H1 (cell line): ENCODE measurements around the gene GRIA1. TPM values are rescaled to one million over a fixed set of nuclear protein-coding genes. Genes with fewer than 3 reads are reported as not detected.

Source experiments
- CTCF ChIA-PET: fragments of 300-600 bp; sonication (Branson Sonifier 250); formaldehyde crosslinking; loops from one replicate; lab custom pipeline; 2021; ENCODE audit not compliant: partially characterized antibody; lab: Charles Lee
- POLR2A ChIA-PET: fragments of 300-600 bp; sonication (Branson Sonifier 250); formaldehyde crosslinking; loops from one replicate; lab custom pipeline; 2021; ENCODE audit warnings: inconsistent platforms; ENCODE audit not compliant: partially characterized antibody; lab: Charles Lee
- DNase-seq, 2 experiments: peaks; one replicate each; pipeline versions ENCODE4 v3.0.0 to v3.0.0-alpha.2; 2010 to 2022; ENCODE audit warnings: low spot score in 2 of 2, low read depth in 1 of 2, mixed read lengths in 1 of 2
- FAIRE-seq: peaks from 2 replicates; lab custom pipeline; 2011; peaks lifted over from hg19 to GRCh38; lab: Jason Lieb, UNC
- H2AFZ ChIP-seq: 2 replicates; pipeline ENCODE4 v1.8.1; 2012; ENCODE audit warnings: low read length, inconsistent platforms
- H2AK5ac ChIP-seq: 2 replicates; pipeline ENCODE4 v1.6.1; 2013; ENCODE audit warnings: low read depth, low read length
- H2BK120ac ChIP-seq: replicated peaks from 2 replicates; pipeline ENCODE3; 2013; ENCODE audit warnings: low read depth, low read length, inconsistent platforms
- H2BK12ac ChIP-seq: 2 replicates; pipeline ENCODE4 v1.6.1; 2013; ENCODE audit warnings: low read depth, low read length
- H2BK15ac ChIP-seq: 2 replicates; pipeline ENCODE4 v1.6.1; 2013; ENCODE audit warnings: low read length
- H2BK20ac ChIP-seq: 2 replicates; pipeline ENCODE4 v1.6.1; 2013; ENCODE audit warnings: low read length
- H2BK5ac ChIP-seq: 2 replicates; pipeline ENCODE4 v1.6.1; 2013; ENCODE audit warnings: low read depth, low read length
- H3K14ac ChIP-seq: 2 replicates; pipeline ENCODE4 v1.6.1; 2013; ENCODE audit warnings: inconsistent platforms; ENCODE audit not compliant: insufficient read length
- H3K18ac ChIP-seq: 2 replicates; pipeline ENCODE4 v1.6.1; 2013; ENCODE audit warnings: low read length; ENCODE audit errors: extremely low read depth
- H3K23ac ChIP-seq: 2 replicates; pipeline ENCODE4 v1.6.1; 2013; ENCODE audit warnings: inconsistent platforms; ENCODE audit not compliant: insufficient read length
- H3K23me2 ChIP-seq: 2 replicates; pipeline ENCODE4 v1.6.1; 2013; ENCODE audit warnings: low read depth, low read length
- H3K27ac ChIP-seq: 2 replicates; pipeline ENCODE4 v1.6.1; 2011; ENCODE audit warnings: low read depth, low read length, inconsistent platforms
- H3K27me3 ChIP-seq, 4 experiments: replicated peaks in 1 of 4; 1 replicate in 1 of 4; 2 replicates in 3 of 4; pipeline versions ENCODE4 v1.6.1 to v1.8.1; 2011 to 2013; ENCODE audit warnings: low read length in 3 of 4, mild to moderate bottlenecking in 3 of 4, inconsistent platforms in 2 of 4, mixed read lengths in 2 of 4, moderate library complexity in 1 of 4; ENCODE audit not compliant: control insufficient read depth in 3 of 4, insufficient read depth in 3 of 4; ENCODE audit errors: extremely low read depth in 1 of 4
- H3K36me3 ChIP-seq, 4 experiments: 2 replicates each; pipeline versions ENCODE4 v1.6.1 to v1.8.1; 2011 to 2013; ENCODE audit warnings: mild to moderate bottlenecking in 4 of 4, low read length in 3 of 4, moderate library complexity in 2 of 4, control low read depth in 1 of 4, inconsistent platforms in 1 of 4; ENCODE audit not compliant: insufficient read depth in 4 of 4, control insufficient read depth in 2 of 4
- H3K4ac ChIP-seq: replicated peaks from 2 replicates; pipeline ENCODE3; 2013; ENCODE audit warnings: low read length, low read depth, mixed read lengths, inconsistent platforms; ENCODE audit not compliant: insufficient read length
- H3K4me1 ChIP-seq, 4 experiments: replicated peaks in 1 of 4; 1 replicate in 1 of 4; 2 replicates in 3 of 4; pipeline versions ENCODE4 v1.6.1 to v1.8.1; 2011 to 2013; ENCODE audit warnings: low read length in 3 of 4, inconsistent platforms in 2 of 4, mixed read lengths in 1 of 4; ENCODE audit not compliant: insufficient read depth in 4 of 4, control insufficient read depth in 3 of 4
- H3K4me2 ChIP-seq, 2 experiments: 2 replicates each; pipeline versions ENCODE4 v1.6.1 to v1.8.1; 2011 to 2013; ENCODE audit warnings: low read depth in 2 of 2, low read length in 2 of 2, control low read depth in 1 of 2, inconsistent platforms in 1 of 2, mild to moderate bottlenecking in 1 of 2; ENCODE audit not compliant: insufficient read depth in 1 of 2
- H3K4me3 ChIP-seq, 4 experiments: fragments of 200-600, 300-600 bp in 1 of 4; sonication (generic), shearing (Covaris generic), sonication (Bioruptor Twin) in 1 of 4; 2 replicates each; pipeline versions ENCODE4 v1.5.1 to v1.8.1; 2011 to 2016; ENCODE audit warnings: low read length in 4 of 4, low read depth in 3 of 4, control low read depth in 2 of 4, inconsistent platforms in 2 of 4, mild to moderate bottlenecking in 2 of 4, mixed read lengths in 1 of 4, moderate library complexity in 1 of 4; ENCODE audit not compliant: insufficient read depth in 2 of 4; ENCODE audit errors: extremely low read depth in 1 of 4
- H3K56ac ChIP-seq: replicated peaks from 2 replicates; pipeline ENCODE3; 2013; ENCODE audit warnings: low read depth, mild to moderate bottlenecking, mixed read lengths, low read length, inconsistent platforms; ENCODE audit not compliant: insufficient read length
- H3K79me1 ChIP-seq: 2 replicates; pipeline ENCODE4 v1.6.1; 2013; ENCODE audit warnings: low read depth, low read length, control low read depth
- H3K79me2 ChIP-seq, 2 experiments: 2 replicates each; pipeline versions ENCODE4 v1.6.1 to v1.8.1; 2012 to 2013; ENCODE audit warnings: low read length in 2 of 2, mild to moderate bottlenecking in 2 of 2, inconsistent platforms in 1 of 2; ENCODE audit not compliant: insufficient read depth in 2 of 2, control insufficient read depth in 1 of 2
- H3K9ac ChIP-seq, 4 experiments: replicated peaks in 1 of 4; 1 replicate in 1 of 4; 2 replicates in 3 of 4; pipeline versions ENCODE4 v1.6.1 to v1.8.1; 2011 to 2013; ENCODE audit warnings: low read depth in 3 of 4, low read length in 3 of 4, control low read depth in 2 of 4, mild to moderate bottlenecking in 2 of 4, moderate library complexity in 2 of 4, inconsistent platforms in 1 of 4; ENCODE audit errors: extremely low read depth in 1 of 4
- H3K9me3 ChIP-seq, 2 experiments: 2 replicates each; pipeline versions ENCODE4 v1.6.1 to v1.8.1; 2012 to 2013; ENCODE audit warnings: mild to moderate bottlenecking in 2 of 2, moderate library complexity in 2 of 2, control low read depth in 1 of 2, inconsistent platforms in 1 of 2, low read depth in 1 of 2, low read length in 1 of 2, mixed read lengths in 1 of 2; ENCODE audit not compliant: insufficient read depth in 2 of 2
- H4K20me1 ChIP-seq, 2 experiments: replicated peaks in 1 of 2; 2 replicates each; pipeline versions ENCODE3 to v1.8.1; 2011 to 2013; ENCODE audit warnings: inconsistent platforms in 2 of 2, low read length in 2 of 2, mild to moderate bottlenecking in 1 of 2; ENCODE audit not compliant: insufficient read depth in 2 of 2, control insufficient read depth in 1 of 2
- H4K5ac ChIP-seq: 2 replicates; pipeline ENCODE4 v1.6.1; 2013; ENCODE audit warnings: low read length, low read depth, mixed read lengths, inconsistent platforms; ENCODE audit not compliant: insufficient read length
- H4K8ac ChIP-seq: 2 replicates; pipeline ENCODE4 v1.8.0; 2013; ENCODE audit warnings: mild to moderate bottlenecking, moderate library complexity, low read length, inconsistent platforms; ENCODE audit not compliant: insufficient read depth; ENCODE audit errors: extremely low read depth
- H4K91ac ChIP-seq: replicated peaks from 2 replicates; pipeline ENCODE3; 2013; ENCODE audit warnings: low read length, mixed read lengths, inconsistent platforms; ENCODE audit not compliant: insufficient read length
- BCL11A ChIP-seq, 2 experiments: IDR thresholded peaks; one replicate each; pipeline ENCODE4 v1.6.1; 2011; ENCODE audit warnings: low read depth in 2 of 2, low read length in 2 of 2, mild to moderate bottlenecking in 2 of 2
- CREB1 ChIP-seq: IDR thresholded peaks from 2 replicates; pipeline ENCODE4 v1.6.1; 2012; ENCODE audit warnings: inconsistent platforms
- EP300 ChIP-seq, 2 experiments: IDR thresholded peaks; 1 replicate in 1 of 2; 2 replicates in 1 of 2; pipeline ENCODE4 v1.6.1; 2011 to 2012; ENCODE audit warnings: low read depth in 2 of 2, low read length in 2 of 2, mild to moderate bottlenecking in 2 of 2, borderline replicate concordance in 1 of 2, inconsistent platforms in 1 of 2, moderate library complexity in 1 of 2
- EZH2 ChIP-seq: fragments of 200-600 bp; sonication (generic); IDR thresholded peaks from 2 replicates; pipeline ENCODE4 v1.7.1; 2012; ENCODE audit warnings: low read depth, mild to moderate bottlenecking, moderate library complexity, low read length, inconsistent platforms; ENCODE audit not compliant: severe bottlenecking
- MAFK ChIP-seq: IDR thresholded peaks from 2 replicates; pipeline ENCODE4 v1.6.1; 2012; ENCODE audit warnings: low read depth, mild to moderate bottlenecking, improper control_type of control experiment, low read length
- POLR2AphosphoS5 ChIP-seq: IDR thresholded peaks from 2 replicates; pipeline ENCODE4 v1.6.1; 2011; ENCODE audit warnings: low read depth, low read length
- SP2 ChIP-seq: IDR thresholded peaks from 2 replicates; pipeline ENCODE4 v1.6.1; 2012; ENCODE audit warnings: mild to moderate bottlenecking, low read length, inconsistent platforms
- SRF ChIP-seq: IDR thresholded peaks from 2 replicates; pipeline ENCODE4 v1.6.1; 2011; ENCODE audit warnings: mild to moderate bottlenecking, low read depth, low read length, moderate library complexity
- WGBS, 2 experiments: shearing (Covaris generic) in 1 of 2; methylation state at CpG; one replicate each; pipeline versions ENCODE4 v1.1.6 to v1.1.7; 2013 to 2015; ENCODE audit warnings: low lambda C conversion rate in 2 of 2, mixed read lengths in 2 of 2, inconsistent platforms in 1 of 2, low coverage in 1 of 2, missing lambda C conversion rate in 1 of 2; ENCODE audit not compliant: insufficient replicate concordance in 2 of 2, insufficient coverage in 1 of 2, insufficient read length in 1 of 2; ENCODE audit errors: extremely low coverage in 1 of 2, missing lambda C conversion rate in 1 of 2; 5-methylcytosine and 5-hydroxymethylcytosine counted together
- polyA plus RNA-seq, 7 experiments: library from polyadenylated mRNA; depleted of rRNA in 3 of 7; stranded (reverse) in 5 of 7; unstranded in 2 of 7; fragments of >200 nt in 5 of 7; fragments of 200-250 nt in 2 of 7; gene quantifications; 1 replicate in 5 of 7; 2 replicates in 1 of 7; 4 replicates in 1 of 7; pipeline versions ENCODE4 v1.2.1 to v1.2.3, GENCODE V29; 2011 to 2013; ENCODE audit warnings: missing spikeins in 2 of 7, mixed read lengths in 2 of 7
- total RNA-seq: library from RNA; stranded (reverse); fragmentation: NEBNext Ultra II Directional; extraction: Animal tissue kit (Norgen Biotek cat#: 25700); gene quantifications from 2 replicates; pipeline ENCODE4 v1.2.1, GENCODE V29; 2021
- TF ChIP-seq, protein P1 (sequence below), 3 experiments: IDR thresholded peaks; 1 replicate in 2 of 3; 2 replicates in 1 of 3; pipeline versions ENCODE4 v1.5.1 to v1.6.1; 2011; ENCODE audit warnings: low read length in 3 of 3, mild to moderate bottlenecking in 3 of 3, inconsistent platforms in 2 of 3, low read depth in 1 of 3, moderate library complexity in 1 of 3; ENCODE audit not compliant: insufficient read depth in 1 of 3; ENCODE audit errors: control extremely low read depth in 1 of 3
- TF ChIP-seq, protein P2 (sequence below): IDR thresholded peaks from 2 replicates; pipeline ENCODE4 v1.6.1; 2011; ENCODE audit warnings: low read length, improper control_type of control experiment

Gene GRIA1
- total and polyA plus RNA-seq, 2 of the 8 experiments (the other 6 are each of a cell fraction or from before 2014, with no cell fraction given), result 0.97 to 2.5 TPM

DNA sequence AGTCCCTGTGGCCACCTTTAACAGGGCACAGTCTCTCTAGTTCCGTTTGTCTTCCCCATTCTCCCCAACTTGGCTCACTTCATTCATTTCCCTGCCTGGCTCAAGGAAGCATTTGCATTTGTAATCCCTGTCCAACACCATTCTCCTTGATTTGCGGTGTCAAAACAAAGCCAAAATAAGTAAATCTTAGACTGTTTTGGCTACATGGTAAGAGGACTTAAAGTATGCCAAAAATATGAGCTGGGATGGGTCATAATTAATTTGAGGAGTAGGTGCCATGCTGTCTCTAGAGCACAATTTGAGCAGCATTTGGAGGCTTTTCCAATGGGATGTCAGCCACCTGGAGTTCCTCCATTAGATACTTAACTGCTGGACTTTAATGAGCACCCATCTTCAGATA lies 3.7 kb upstream of the GRIA1 start:
- Histone ChIP-seq H3K36me3 (no peaks in the 10 kb centered on the region), H3K14ac (no peak overlapping the region), H3K23ac (no peak overlapping the region), H3K4me1 (peaks cover 0 to 10% (median 4%) of the 10 kb centered on the region in 4 experiments; a peak in 6 of 7 replicates), H3K79me1 (no peaks in the 10 kb centered on the region), H3K4ac (no peak overlapping the region), H3K23me2 (peaks cover 14% of the 10 kb centered on the region), H3K27me3 (peaks cover 0 to 11% (median 4%) of the 10 kb centered on the region in 4 experiments; a peak in 4 of 7 replicates), H4K20me1 (no peaks in the 10 kb centered on the region), H2BK120ac (no peak overlapping the region), H2AK5ac (no peak overlapping the region), H2BK15ac (no peak overlapping the region), H3K4me2 (no peak overlapping the region), H2BK20ac (no peak overlapping the region), H2AFZ (no peak overlapping the region), H3K56ac (no peak overlapping the region), H3K79me2 (no peaks in the 10 kb centered on the region), H2BK5ac (no peak overlapping the region), H3K4me3 (no peak overlapping the region), H4K5ac (no peak overlapping the region), H4K91ac (no peak overlapping the region), H2BK12ac (no peak overlapping the region), H3K9me3 (no peaks in the 10 kb centered on the region), H3K27ac (no peak overlapping the region), H3K18ac (no peak overlapping the region), H3K9ac (no peak overlapping the region), H4K8ac (no peak overlapping the region)
- FAIRE-seq (no peak), DNase-seq (no peak)
- WGBS, 2 experiments, result 85% methylated on average over 2 of the region's 2 CpGs; no CpG with 5 or more reads in 1 of the 2 experiments
- ChIA-PET POLR2A (no interaction called here), CTCF (interaction anchor here (0.6 to 2.5 kb wide), 2 partner anchors 10 to 1637 kb away, joined by 4 to 6 read pairs; no protein-coding TSS in a partner anchor)
- TF ChIP-seq, protein P1, sequence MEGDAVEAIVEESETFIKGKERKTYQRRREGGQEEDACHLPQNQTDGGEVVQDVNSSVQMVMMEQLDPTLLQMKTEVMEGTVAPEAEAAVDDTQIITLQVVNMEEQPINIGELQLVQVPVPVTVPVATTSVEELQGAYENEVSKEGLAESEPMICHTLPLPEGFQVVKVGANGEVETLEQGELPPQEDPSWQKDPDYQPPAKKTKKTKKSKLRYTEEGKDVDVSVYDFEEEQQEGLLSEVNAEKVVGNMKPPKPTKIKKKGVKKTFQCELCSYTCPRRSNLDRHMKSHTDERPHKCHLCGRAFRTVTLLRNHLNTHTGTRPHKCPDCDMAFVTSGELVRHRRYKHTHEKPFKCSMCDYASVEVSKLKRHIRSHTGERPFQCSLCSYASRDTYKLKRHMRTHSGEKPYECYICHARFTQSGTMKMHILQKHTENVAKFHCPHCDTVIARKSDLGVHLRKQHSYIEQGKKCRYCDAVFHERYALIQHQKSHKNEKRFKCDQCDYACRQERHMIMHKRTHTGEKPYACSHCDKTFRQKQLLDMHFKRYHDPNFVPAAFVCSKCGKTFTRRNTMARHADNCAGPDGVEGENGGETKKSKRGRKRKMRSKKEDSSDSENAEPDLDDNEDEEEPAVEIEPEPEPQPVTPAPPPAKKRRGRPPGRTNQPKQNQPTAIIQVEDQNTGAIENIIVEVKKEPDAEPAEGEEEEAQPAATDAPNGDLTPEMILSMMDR (IDR thresholded peaks at IDR 0.05; ENCODE audit: control extremely low read depth in 1 of 3, insufficient read depth in 1 of 3, low read depth in 1 of 3, low read length in 3 of 3), result no peak
- TF ChIP-seq SP2 (no peak), BCL11A (IDR thresholded peaks at IDR 0.05; ENCODE audit: low read depth in 2 of 2, low read length in 2 of 2) (no peak), EP300 (IDR thresholded peaks at IDR 0.05; ENCODE audit: borderline replicate concordance in 1 of 2, low read depth in 2 of 2, low read length in 2 of 2) (no peak), MAFK (no peak), EZH2 (no peak), SRF (no peak), CREB1 (no peak), POLR2AphosphoS5 (no peak)
- TF ChIP-seq, protein P2, sequence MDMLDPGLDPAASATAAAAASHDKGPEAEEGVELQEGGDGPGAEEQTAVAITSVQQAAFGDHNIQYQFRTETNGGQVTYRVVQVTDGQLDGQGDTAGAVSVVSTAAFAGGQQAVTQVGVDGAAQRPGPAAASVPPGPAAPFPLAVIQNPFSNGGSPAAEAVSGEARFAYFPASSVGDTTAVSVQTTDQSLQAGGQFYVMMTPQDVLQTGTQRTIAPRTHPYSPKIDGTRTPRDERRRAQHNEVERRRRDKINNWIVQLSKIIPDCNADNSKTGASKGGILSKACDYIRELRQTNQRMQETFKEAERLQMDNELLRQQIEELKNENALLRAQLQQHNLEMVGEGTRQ, result no peak
